GM21528 (cell line): ENCODE results near the gene MUC20.
"Not testable (repeated sequence)": the region's sequence is repeated elsewhere in the genome, so short reads cannot be mapped to it uniquely, and the experiment has no call there.

Experiments used
- ATAC-seq: cut with Tn5 transposase; IDR thresholded peaks from one replicate; pipeline ENCODE4 v1.9.1; 2021; ENCODE audit warnings: mild to moderate bottlenecking, moderate library complexity; ENCODE audit not compliant: unreplicated experiment, low FRiP score

The MUC20 gene, protein sequence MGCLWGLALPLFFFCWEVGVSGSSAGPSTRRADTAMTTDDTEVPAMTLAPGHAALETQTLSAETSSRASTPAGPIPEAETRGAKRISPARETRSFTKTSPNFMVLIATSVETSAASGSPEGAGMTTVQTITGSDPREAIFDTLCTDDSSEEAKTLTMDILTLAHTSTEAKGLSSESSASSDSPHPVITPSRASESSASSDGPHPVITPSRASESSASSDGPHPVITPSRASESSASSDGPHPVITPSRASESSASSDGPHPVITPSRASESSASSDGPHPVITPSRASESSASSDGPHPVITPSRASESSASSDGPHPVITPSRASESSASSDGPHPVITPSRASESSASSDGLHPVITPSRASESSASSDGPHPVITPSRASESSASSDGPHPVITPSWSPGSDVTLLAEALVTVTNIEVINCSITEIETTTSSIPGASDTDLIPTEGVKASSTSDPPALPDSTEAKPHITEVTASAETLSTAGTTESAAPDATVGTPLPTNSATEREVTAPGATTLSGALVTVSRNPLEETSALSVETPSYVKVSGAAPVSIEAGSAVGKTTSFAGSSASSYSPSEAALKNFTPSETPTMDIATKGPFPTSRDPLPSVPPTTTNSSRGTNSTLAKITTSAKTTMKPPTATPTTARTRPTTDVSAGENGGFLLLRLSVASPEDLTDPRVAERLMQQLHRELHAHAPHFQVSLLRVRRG

DNA sequence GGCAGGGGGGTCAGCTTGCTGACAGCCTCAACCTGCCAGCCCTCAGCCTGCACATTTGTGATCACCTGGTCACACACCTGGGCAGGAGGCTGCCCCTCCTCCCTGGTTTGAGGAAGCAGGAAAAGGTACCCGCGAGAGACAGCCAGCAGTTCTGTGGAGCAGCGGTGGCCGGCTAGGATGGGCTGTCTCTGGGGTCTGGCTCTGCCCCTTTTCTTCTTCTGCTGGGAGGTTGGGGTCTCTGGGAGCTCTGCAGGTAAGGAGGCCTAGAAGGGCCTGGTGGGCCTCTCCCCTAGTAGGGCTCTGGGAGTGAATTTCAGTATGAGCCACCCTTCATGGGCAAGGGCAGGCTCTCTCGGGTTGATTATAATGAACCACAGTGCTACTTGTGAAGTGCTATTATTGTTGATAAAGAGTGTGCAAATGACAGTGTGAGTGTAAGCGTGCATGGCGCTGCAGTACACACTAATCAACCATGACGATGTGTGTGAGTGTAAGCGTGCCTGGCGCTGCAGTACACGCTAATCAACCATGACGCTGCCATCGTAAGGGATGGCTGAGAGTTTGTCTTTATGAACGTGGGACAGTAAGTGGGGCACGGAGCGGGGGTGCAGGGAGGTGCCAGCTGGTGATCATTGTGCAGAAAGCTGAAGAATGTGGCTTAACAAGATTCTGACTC, at the start of gene MUC20:
MUC20 (plus strand) TSS at position 148 of the 676 bp plus-strand sequence; CDS start at position 178, 30 bp downstream.
- not testable (repeated sequence) for ATAC-seq

DNA sequence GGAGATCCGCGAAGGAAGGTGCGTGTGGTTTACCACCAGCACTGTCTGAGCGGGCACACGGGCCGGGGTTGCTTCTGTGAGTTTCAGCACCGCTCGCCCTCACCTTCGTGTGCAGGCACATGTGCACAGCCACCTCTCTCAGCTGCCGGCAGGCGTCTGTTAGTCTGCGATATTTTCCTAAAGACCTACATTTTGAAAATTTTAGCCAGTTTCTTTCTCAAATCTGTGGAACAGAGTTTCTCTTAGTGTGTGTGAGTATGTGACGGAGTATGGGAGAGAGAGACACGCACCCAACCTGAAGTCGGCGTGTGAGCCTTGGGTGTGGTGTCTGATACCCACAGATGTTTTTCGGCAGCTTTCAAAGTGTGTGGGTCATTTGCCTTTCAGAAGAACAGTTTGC, 49.5 kb upstream of the MUC20 start:
- ATAC-seq, result not testable (repeated sequence)

DNA sequence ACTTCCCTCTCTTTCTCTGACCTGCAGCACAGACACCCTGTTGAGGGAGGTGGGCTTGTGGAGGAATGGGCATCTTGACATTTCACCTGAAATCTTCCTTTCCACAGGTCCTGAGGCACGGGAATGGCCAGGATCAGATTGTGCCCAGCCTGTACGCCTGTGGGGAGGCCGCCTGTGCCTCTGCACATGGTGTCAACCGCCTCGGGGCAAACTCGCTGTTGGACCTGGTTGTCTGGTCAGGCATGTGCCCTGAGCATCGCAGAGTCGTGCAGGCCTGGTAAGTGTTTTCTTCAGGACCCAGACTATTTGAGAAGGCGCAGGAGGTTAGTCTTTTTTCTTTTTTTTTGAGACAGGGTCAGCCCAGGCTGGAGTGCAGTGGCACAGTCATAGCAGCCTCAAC, 47.1 kb upstream of the MUC20 start:
- not testable (repeated sequence) for ATAC-seq

DNA sequence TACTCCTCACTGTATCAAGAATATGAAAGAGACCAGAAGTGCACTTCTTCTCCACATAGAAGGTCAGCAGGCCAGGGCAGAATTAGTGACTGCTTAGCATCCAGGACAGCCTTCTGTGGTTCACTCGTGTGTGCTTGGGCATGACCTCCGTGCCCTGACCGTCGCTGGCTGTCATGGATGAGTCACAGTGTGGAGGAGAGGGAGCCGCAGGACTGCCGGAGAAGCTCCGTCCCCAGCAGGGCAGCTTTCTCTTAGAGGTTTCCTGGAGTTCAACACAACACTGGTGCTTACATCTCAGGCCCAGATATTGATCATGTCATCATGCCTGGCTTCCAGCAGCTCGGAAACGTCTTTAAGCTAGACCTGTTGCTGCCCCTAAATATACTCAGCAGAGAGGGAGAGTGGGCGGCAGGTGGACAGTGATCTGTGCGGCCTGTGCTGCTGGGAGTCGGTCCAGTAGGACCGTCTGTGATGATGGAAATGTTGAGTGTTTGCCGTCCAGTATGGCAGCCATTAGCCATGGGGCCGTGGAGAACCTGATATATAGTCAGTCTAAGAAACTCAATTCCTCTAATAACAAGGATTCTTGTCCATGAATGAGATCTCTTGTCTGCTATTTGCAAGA, 42.3 kb upstream of the MUC20 start:
- ATAC-seq, result not testable (repeated sequence)

DNA sequence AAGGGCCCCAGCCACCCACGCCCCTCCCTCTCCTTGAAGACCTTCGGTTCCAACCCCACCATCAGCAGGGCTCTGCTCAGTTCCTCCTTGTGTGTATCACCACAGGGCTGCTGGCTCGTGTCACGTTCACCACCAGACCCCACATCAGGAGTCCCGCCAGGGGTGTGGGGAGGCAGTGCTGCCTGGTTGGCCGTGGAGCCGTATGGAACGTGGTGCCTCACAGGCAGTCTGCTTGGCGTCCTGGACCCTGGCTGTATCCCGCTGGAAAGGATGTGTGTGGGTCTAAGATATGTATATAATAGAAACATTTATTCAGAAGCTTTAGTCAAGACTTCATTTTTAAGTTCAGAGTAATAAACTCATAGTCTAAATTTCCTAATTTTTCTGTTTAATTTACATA, 40.1 kb upstream of the MUC20 start:
- ATAC-seq, result not testable (repeated sequence)

DNA sequence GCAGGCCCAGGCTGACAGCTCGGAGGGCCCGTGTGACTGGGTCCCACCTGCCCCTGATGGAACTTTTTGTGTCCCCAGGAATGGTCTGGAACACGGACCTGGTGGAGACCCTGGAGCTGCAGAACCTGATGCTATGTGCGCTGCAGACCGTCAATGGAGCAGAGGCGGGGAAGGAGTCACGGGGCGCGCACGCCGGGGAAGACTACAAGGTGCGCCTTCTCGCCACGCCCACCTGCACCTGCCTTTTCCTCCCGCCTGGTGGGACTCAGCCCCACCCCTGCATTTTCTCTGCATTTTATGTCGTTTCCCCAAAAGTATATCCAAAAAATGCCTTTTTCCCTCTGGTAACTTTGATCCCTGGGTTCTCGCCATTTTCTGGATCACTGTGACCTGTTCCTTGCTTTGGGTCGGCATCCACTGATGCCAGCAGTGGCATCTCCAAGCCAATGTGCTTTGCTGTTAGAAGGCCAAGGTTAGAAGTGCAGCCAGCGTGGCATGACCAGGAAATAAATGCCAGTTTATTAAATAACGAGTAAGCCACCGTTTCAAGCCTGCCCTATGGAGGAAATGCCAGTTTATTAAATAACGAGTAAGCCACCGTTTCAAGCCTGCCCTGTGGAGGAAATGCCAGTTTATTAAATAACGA, 39.2 kb upstream of the MUC20 start:
- not testable (repeated sequence) for ATAC-seq

DNA sequence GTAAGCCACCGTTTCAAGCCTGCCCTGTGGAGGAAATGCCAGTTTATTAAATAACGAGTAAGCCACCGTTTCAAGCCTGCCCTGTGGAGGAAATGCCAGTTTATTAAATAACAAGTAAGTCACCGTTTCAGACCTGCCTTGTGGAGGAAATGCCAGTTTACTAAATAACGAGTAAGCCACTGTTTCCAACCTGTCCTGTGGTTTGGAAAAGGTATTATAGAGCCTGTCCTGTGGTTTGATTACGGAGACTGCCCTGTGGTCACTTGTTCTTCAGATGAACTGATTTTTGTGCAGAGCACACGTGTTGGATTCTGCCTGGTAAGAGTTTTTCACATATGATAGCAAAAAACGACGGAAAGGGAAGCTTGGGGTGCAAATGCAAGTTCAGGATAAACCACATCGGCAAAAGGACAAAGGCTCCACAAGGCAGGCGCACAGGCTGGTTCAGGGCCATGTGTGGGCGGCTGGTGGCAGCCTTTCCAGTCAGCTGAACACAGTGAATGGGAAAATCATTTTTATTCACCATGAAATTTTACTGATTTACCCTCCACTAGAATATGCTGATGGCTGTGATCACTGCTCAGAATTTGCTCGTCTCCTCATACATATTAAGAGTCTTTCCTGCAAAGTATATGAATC, 38.6 kb upstream of the MUC20 start:
- ATAC-seq, result not testable (repeated sequence)

DNA sequence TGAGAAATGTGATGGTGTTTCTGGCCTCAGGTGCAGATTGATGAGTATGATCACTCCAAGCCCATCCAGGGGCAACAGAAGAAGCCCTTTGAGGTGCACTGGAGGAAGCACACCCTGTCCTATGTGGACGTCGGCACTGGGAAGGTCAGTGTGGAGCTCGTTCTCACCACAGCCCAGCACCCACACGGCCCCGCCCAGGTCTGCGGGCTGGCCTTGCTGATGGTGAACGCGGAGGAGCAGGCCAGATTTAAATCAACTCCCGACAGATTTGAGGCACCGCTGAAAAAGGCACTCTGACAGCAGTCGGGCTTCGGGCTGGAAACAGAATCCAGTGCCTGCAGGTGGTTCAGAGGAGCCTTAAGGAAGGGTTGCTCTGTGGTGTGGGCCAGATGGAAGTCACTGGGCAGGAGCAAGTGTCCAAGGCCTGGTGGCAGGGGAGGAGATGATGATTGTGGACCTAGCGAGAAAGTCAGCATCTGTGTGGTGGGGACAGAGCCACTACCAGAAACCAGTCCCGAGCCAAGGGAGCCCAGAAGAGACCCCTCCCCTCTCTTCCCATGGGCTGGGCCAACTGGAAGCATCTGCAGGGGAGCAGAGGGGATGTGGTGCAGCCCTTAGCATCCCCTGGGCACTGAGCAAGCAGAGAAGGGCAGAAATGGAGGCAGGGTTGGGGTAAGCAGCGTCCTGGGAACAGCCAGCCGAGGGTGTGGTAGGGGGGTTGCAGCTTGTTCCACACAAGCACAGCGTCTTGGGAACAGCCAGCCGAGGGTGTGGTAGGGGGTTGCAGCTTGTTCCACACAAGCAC, 36.9 kb upstream of the MUC20 start:
- not testable (repeated sequence) for ATAC-seq

DNA sequence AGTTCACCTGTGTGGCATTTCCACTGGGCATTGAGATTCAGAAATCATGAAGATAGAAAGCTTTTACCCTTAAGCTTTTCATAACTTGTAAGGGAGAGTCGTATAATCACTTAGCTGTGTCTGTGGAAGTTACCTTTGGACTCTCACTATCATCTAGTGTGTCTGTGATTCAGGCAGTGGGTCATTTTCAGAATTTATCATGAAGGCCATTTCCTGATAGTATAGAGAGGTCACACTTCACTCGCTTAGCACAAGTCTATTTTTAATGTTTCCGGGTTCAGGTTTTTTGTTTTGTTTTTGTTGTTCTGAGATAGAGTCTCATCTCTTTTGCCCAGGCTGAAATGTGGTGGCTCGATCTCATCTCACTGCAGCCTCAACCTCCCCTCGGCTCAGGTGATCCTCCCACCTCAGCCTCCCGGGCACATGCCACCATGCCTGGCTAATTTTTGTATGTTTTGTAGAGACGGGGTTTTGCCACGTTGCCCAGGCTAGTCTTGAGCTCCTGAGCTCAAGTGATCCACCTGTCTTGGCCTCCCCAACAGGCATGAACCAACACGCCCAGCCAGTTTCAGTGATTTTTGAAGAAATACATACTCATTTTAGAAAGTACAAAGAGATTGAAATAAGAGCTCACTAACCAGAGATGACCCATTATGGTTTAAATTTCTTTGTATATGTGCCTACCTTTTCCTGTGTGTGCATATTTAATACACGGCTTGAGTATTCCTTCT, 36.1 kb upstream of the MUC20 start:
- not testable (repeated sequence) for ATAC-seq

DNA sequence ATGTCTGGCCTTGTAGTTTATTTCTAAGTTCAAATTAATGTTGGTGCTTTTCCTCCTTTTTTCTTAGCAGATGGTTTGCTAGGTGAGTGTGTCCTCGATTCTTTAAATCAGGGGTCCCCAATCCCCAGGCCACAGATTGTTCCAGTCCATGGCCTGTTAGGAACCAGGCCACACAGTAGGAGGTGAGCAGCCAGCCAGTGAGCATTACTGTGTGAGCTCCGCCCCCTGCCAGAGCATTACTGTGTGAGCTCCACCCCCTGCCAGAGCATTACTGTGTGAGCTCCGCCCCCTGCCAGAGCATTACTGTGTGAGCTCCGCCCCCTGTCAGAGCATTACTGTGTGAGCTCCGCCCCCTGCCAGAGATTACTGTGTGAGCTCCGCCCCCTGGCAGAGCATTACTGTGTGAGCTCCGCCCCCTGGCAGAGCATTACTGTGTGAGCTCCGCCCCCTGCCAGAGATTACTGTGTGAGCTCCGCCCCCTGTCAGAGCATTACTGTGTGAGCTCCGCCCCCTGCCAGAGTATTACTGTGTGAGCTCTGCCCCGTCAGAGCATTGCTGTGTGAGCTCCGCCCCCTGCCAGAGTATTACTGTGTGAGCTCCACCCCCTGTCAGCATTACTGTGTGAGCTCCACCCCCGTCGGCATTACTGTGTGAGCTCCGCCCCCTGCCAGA, 34.1 kb upstream of the MUC20 start:
- ATAC-seq, result not testable (repeated sequence)

DNA sequence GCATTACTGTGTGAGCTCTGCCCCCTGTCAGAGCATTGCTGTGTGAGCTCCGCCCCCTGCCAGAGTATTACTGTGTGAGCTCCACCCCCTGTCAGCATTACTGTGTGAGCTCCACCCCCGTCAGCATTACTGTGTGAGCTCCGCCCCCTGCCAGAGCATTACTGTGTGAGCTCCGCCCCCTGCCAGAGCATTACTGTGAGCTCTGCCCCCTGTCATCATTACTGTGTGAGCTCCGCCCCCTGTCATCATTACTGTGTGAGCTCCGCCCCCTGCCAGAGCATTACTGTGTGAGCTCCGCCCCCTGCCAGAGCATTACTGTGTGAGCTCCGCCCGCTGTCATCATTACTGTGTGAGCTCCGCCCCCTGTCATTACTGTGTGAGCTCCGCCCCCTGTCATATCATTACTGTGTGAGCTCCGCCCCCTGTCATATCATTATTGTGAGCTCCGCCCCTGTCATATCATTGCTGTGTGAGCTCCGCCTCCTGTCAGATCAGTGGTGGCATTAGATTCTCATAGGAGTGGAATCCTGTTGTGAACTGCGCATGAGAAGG, 33.5 kb upstream of the MUC20 start:
- not testable (repeated sequence) for ATAC-seq

DNA sequence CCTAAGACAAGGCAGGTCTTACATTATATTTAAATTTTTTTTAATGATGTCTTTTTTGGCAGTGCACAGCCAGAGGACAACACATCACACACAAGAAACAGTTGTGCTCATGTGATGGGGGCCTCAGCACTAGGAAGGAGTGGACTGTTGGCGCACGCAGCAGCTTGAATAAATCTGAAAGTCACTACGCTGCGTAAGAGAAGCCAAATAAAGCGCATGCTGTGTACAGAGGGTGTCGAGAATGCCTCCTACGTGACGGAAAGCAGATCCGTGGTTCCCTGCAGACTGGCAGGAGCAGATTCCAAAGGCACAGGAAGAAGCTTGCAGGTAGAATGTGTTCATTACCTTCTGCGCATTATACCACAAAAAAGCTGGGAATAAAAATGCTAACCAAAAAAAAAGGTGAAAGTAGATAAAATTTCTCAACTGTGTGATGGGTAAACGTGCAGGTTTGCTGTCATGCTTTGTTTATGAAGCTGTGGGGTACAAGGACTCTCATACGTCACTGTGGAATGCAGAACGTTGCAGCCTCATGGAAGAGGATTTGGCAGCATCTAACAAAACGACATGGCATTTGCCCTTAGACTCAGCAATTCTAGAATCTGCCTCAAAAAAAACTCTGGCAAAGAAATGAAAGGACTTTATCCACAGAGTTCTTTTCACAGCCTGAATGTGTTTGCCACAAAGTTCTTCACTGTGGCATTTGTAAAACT, 32.2 kb upstream of the MUC20 start:
- not testable (repeated sequence) for ATAC-seq

DNA sequence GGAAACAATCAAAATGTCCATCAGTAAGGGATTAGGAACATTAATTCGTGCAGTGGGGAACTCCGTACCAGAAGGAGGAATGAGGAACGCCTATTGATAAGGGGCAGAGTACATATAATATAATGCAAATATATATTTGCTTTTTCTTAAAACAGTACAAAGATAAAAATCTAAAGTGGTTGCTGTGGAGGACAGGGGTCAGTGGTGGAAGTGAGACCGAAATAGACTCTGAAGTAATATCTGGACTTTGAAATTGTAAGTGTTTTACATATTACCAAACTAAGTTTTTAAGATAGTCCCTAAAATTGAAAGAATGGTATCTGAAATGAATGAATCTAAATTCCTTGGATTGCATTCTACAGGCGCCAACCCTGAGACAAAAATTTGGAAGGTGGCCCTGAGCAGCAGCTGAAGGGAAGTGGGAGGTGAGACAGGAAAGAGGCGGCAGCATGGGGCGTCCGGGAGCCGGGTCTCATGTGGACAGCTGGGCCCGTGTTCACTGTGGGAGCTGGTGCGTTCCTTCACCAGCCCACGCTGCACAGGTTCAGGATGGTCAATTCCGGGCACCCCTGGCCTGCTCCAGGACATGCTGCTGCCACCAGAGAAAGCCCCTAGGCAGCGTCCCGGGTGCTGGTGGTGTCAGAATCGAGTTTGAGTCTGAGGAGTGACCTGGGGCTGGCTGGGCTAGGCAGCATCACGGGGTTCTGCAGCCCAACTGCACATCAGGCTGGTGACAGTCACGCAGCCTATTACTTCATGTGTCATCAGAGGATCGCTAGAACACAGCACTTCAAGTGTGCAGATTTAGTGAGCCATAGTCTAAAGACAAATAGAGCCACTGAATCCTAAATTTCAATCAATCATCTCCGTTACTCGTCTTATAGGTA, 31.4 kb upstream of the MUC20 start:
- ATAC-seq, result not testable (repeated sequence)

DNA sequence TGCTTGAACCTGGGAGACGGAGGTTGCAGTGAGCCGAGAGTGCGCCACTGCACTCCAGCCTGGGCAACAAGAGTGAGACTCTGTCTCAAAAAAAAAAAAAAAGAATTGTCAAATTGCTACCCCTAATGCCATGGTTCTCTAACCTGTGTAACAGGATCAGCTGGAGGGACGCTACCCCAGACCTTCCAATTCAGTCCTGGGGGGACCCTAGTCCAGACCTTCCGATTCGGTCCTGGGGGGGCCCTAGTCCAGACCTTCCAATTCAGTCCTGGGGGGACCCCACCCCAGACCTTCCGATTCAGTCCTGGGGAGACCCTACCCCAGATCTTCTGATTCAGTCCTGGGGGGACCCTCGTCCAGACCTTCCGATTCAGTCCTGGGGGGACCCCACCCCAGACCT, 29.8 kb upstream of the MUC20 start:
- ATAC-seq, result no peak

DNA sequence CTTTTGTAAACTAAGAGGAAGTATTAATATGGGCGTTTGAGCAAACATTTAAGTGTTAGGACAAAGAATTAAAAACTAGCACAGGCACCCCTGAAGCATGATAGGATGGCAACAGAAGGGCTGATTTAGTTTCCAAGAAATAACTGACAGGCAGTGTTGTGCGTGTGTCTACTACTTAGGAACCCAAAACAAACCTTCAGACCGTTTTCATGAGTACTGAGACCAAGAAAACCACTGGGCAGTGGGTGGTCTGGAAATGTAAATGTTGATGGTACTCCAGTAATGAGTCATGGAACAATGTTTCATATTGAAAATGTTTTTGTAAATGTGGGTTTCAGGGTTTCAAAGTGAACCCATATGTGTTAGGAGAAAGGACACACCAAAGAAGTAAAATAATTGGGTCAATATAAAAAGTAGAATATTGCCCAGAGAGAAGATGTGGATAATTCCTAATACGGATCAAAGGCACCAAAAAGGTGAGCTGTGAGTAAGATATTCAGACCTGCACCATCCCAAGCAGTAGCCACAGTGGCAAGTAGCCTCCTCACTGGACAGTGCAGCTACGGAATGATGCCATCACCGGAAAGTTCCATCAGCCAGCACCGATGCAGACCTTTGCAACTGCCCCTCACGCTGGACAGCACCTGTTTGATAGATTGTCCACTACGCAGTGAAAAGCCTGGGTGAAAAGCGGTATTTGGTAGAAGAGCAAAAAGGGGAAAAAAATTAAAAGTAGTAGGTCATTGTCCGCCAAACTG, 29.0 kb upstream of the MUC20 start:
- not testable (repeated sequence) for ATAC-seq
